Gastrocnemius medialis (tissue), 4 donors: Measurements from ENCODE around the gene PLPP1. TPM values are rescaled to one million over a fixed set of nuclear protein-coding genes. Genes with fewer than 3 reads are reported as not detected.

Source experiments
- ATAC-seq, 2 donors: fragments of 150-250 bp; one replicate each; pipeline ENCODE4 v1.9.1; 2016
- DNase-seq, 2 donors: peaks; one replicate each; pipeline ENCODE4 v3.0.0-alpha.2; 2019
- H3K27ac ChIP-seq, 4 donors: fragments of 200-600 bp; sonication (generic); 1 replicate in 1 of 4; 2 replicates in 3 of 4; pipeline ENCODE4 v1.5.1; 2016 to 2018; ENCODE audit warnings: mild to moderate bottlenecking in 2 of 4, moderate library complexity in 1 of 4
- H3K27me3 ChIP-seq, 3 donors: fragments of 200-600 bp; sonication (generic) in 2 of 3; 1 replicate in 1 of 3; 2 replicates in 2 of 3; pipeline versions ENCODE4 v1.5.1 to v1.6.0; 2016 to 2019; ENCODE audit warnings: mild to moderate bottlenecking in 1 of 3, moderate library complexity in 1 of 3
- H3K36me3 ChIP-seq, 2 donors: fragments of 200-600 bp; sonication (generic) in 1 of 2; one replicate each; pipeline ENCODE4 v1.5.1; 2017 to 2018
- H3K4me1 ChIP-seq, 2 donors: fragments of 200-600 bp; sonication (generic) in 1 of 2; one replicate each; pipeline ENCODE4 v1.5.1; 2016 to 2017; ENCODE audit warnings: mild to moderate bottlenecking in 2 of 2
- H3K4me3 ChIP-seq, 4 donors: fragments of 200-600 bp; sonication (generic) in 3 of 4; 1 replicate in 1 of 4; 2 replicates in 3 of 4; pipeline ENCODE4 v1.5.1; 2016 to 2019; ENCODE audit warnings: mild to moderate bottlenecking in 2 of 4
- H3K9me3 ChIP-seq, 3 donors: fragments of 200-600 bp; sonication (generic) in 2 of 3; 1 replicate in 1 of 3; 2 replicates in 2 of 3; pipeline ENCODE4 v1.5.1; 2016 to 2019
- POLR2A ChIP-seq, 2 donors: fragments of 450-650 bp; IDR thresholded peaks; one replicate each; pipeline ENCODE4 v1.6.1; 2017; ENCODE audit warnings: antibody characterized with exemption in 2 of 2, mild to moderate bottlenecking in 2 of 2, moderate library complexity in 2 of 2
- in situ Hi-C, 4 donors: fragments of 200-750 bp; cut with MboI; loops; one replicate each; pipeline versions ENCODE4 v1.15.0 to v1.8.0; 2017; ENCODE audit warnings: low sequenced_read_pairs in 4 of 4
- intact Hi-C: fragments of 100-400 bp; cut with DNase I; formaldehyde crosslinking; loops from one replicate; pipeline ENCODE4 v1.15.1; 2023; ENCODE audit warnings: low total_unique reads
- total RNA-seq, 4 donors: library from RNA; depleted of rRNA; stranded (reverse); fragments of >200 nt; gene quantifications; one replicate each; pipeline versions ENCODE4 v1.1.0 to v1.2.3, GENCODE V29; 2016
- TF ChIP-seq, protein P1 (sequence below), 5 experiments: fragments of 450-650 bp in 3 of 5; fragments of 200-600 bp in 2 of 5; sonication (generic) in 2 of 5; IDR thresholded peaks in 4 of 5; conservative IDR thresholded peaks in 1 of 5; 1 replicate in 4 of 5; 2 replicates in 1 of 5; pipeline ENCODE4 v1.5.1; 2016 to 2019; ENCODE audit warnings: antibody characterized with exemption in 5 of 5, mild to moderate bottlenecking in 3 of 5, moderate library complexity in 3 of 5

PLPP1 gene
- total RNA-seq, 4 donors from 2014 or later, result 79.8 to 147 (median 91.5) TPM

DNA sequence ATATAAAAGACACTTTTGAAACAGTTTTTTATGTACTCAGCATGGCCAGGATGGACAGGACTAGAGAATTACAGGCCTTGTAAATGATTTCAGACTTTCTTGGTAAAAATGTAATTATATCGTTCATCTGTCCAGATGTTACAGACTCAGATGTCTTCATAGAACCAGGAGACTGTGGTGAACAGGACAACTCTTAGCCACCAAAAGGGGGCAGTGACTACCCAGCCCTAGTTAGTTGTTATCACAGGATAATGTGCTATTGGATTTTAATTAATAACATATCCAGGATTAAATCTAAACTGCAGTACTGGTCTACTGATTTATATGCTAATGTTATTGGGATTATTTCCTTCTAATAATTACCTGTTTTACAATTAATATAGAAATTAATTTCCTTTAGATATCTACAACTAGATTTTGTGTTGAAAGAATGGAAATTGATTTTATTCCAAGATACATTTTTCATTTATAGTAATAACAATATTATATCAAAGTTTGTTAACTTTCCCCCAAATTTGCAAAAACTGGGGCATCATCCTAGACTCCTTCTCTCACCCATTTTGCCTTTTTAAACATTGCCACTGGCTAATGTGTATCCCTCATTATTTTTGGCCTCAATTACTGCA, 127.6 kb downstream of the PLPP1 start:
- intact Hi-C loops (loop anchor here (1.0 kb wide), 1 partner anchor 284 kb away; no protein-coding TSS in a partner anchor), in situ Hi-C loops (loop anchor here in 2 of 4 donors (10.0 kb wide), 2 partner anchors 278 to 288 kb away; no protein-coding TSS in a partner anchor)
- DNase-seq, result no peak
- Histone ChIP-seq H3K27ac (no peak overlapping the region), H3K9me3 (no peaks in the 10 kb centered on the region), H3K36me3 (peaks cover 0 to 44% of the 10 kb centered on the region in 2 donors), H3K4me3 (no peak overlapping the region), H3K4me1 (no peaks in the 10 kb centered on the region), H3K27me3 (no peaks in the 10 kb centered on the region)
- peak; percentile 62 for ATAC-seq
- no peak for TF ChIP-seq POLR2A (IDR thresholded peaks at IDR 0.05)
- TF ChIP-seq, protein P1, sequence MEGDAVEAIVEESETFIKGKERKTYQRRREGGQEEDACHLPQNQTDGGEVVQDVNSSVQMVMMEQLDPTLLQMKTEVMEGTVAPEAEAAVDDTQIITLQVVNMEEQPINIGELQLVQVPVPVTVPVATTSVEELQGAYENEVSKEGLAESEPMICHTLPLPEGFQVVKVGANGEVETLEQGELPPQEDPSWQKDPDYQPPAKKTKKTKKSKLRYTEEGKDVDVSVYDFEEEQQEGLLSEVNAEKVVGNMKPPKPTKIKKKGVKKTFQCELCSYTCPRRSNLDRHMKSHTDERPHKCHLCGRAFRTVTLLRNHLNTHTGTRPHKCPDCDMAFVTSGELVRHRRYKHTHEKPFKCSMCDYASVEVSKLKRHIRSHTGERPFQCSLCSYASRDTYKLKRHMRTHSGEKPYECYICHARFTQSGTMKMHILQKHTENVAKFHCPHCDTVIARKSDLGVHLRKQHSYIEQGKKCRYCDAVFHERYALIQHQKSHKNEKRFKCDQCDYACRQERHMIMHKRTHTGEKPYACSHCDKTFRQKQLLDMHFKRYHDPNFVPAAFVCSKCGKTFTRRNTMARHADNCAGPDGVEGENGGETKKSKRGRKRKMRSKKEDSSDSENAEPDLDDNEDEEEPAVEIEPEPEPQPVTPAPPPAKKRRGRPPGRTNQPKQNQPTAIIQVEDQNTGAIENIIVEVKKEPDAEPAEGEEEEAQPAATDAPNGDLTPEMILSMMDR (IDR thresholded peaks at IDR 0.05 in 4 of 5, conservative IDR thresholded peaks at IDR 0.05 in 1 of 5), result peak in 4 of 5 experiments; percentile 39 to 80 (median 62)

DNA sequence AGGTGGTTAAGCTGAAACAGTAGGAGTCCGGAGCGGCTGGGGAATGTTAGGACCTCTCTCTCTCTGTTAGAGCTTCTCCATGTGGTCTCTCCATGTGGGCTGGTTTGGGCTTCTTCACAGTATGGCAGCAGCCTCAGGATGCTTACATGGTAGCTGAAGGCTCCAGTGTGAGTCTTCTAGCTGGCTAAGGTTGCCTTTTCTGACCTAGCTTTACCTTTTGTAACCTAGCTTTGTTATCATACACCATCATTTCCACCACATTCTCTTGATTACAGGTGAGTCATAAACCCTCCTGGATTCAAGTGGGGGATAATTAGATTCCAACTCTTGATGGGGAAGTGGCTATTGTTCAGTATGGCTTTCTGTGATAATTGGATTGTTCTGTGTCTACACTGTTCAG, 128.5 kb downstream of the PLPP1 start:
- in situ Hi-C loops, result loop anchor here in 2 of 4 donors (10.0 kb wide), 2 partner anchors 279 to 289 kb away; no protein-coding TSS in a partner anchor
- Histone ChIP-seq H3K27me3 (no peaks in the 10 kb centered on the region), H3K27ac (no peak overlapping the region), H3K36me3 (peaks cover 0 to 37% of the 10 kb centered on the region in 2 donors), H3K4me1 (no peaks in the 10 kb centered on the region), H3K9me3 (no peaks in the 10 kb centered on the region), H3K4me3 (no peak overlapping the region)
- ATAC-seq, result no peak
- no peak for DNase-seq
- intact Hi-C loops, result no loop called here
- no peak for TF ChIP-seq POLR2A (IDR thresholded peaks at IDR 0.05)
- TF ChIP-seq, protein P1 (IDR thresholded peaks at IDR 0.05 in 4 of 5, conservative IDR thresholded peaks at IDR 0.05 in 1 of 5), result no peak

DNA sequence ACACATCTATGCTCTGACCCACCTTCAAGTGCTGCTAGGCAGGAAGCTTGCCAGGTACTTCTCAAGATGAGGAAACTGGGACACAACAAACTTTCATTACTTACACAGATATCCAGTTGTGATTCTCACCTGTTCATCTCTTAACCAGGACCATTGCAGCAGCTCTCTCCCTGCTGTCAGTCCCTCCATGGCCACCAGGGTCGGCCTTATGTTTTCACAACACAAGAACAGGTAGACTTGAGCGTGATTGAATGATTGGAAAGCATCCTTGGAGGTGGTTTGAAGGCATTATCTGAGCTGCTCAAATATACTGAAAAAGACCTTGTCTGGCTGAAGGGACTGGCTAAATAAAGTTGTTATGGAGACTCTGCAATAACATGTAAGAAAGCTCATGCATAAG, 132.6 kb downstream of the PLPP1 start:
- Histone ChIP-seq H3K27me3 (no peaks in the 10 kb centered on the region), H3K36me3 (peaks cover 0 to 28% of the 10 kb centered on the region in 2 donors), H3K9me3 (no peaks in the 10 kb centered on the region), H3K4me1 (no peaks in the 10 kb centered on the region), H3K4me3 (no peak overlapping the region), H3K27ac (no peak overlapping the region)
- intact Hi-C loops, result no loop called here
- TF ChIP-seq, protein P1 (IDR thresholded peaks at IDR 0.05 in 4 of 5, conservative IDR thresholded peaks at IDR 0.05 in 1 of 5), result no peak
- TF ChIP-seq POLR2A (IDR thresholded peaks at IDR 0.05), result no peak
- DNase-seq (no peak), ATAC-seq (no peak)
- in situ Hi-C loops, result loop anchor here in 2 of 4 donors (10.0 kb wide), 2 partner anchors 283 to 293 kb away; no protein-coding TSS in a partner anchor

DNA sequence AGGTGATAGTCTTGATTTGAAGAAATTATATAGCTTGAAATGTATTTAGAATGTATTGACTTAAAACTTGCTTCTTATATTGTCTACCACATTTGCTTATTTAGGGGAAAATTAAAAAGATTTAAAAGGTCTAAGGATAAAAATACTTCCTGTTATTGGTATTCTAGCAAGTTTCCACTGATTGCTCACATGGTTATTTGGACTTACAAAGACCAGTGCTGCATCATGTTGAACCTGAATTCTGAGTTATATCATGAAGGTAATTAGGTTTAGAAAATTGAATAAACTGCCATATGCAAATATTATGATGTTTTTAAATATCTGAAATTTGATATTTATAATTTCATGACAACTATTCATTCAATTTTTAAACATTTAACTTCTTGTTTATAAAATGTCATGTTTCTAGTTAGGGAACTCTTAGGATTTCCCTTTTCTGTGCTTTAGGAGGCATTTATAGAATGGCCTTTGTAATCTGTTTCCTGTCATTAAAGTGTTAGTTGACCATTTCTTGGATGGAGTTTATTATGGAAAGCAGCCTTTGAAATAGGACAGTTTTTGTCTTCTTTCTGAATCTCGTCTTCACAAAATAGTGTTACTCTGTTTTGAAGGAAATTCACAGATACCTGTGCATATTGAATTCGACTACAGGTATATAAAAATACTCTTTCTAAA, 141.1 kb downstream of the PLPP1 start:
- ATAC-seq, result no peak
- intact Hi-C loops, result no loop called here

More for the DNA sequence above, 141.1 kb downstream of the PLPP1 start:
- no peak overlapping the region for H3K4me3 ChIP-seq
- H3K27ac ChIP-seq, result no peak overlapping the region
- H3K9me3 ChIP-seq, result no peaks in the 10 kb centered on the region
- H3K4me1 ChIP-seq, result no peaks in the 10 kb centered on the region
- H3K36me3 ChIP-seq, result peaks cover 0 to 22% of the 10 kb centered on the region in 2 donors
- no peak for DNase-seq
- in situ Hi-C loops, result no loop called here
- no peaks in the 10 kb centered on the region for H3K27me3 ChIP-seq
- TF ChIP-seq, protein P1 (IDR thresholded peaks at IDR 0.05 in 4 of 5, conservative IDR thresholded peaks at IDR 0.05 in 1 of 5), result no peak
- no peak for TF ChIP-seq POLR2A (IDR thresholded peaks at IDR 0.05)
